ENCODE measurements around the gene ANXA6.

The ANXA6 gene

GRCh38 chr5:151075698-151076331, 81.8 kb downstream of the ANXA6 start:
- H3K4me1 ChIP-seq (ENCODE audit: control insufficient read depth, insufficient read depth, low read length) = peaks cover 2% of the 10 kb centered on the region
- H3K9me3 ChIP-seq (ENCODE audit: control insufficient read depth, insufficient read depth, low read length) = no peaks in the 10 kb centered on the region
- WGBS (ENCODE audit: insufficient coverage, insufficient read length) = no CpG with 5 or more reads among the region's 5 CpGs
- H3K27me3 ChIP-seq (ENCODE audit: control insufficient read depth, insufficient read depth, low read length) = no peaks in the 10 kb centered on the region
- H3K27ac ChIP-seq (ENCODE audit: low read length) = no peak overlapping the region
- H3K36me3 ChIP-seq (ENCODE audit: control insufficient read depth, insufficient read depth, low read length) = no peaks in the 10 kb centered on the region
- no peak for DNase-seq (ENCODE audit: low read depth, low spot score)
- H3K4me3 ChIP-seq (ENCODE audit: low read length) = no peak overlapping the region

GRCh38 chr5:151074557-151074956, 83.0 kb downstream of the ANXA6 start:
- Histone ChIP-seq H3K4me3 (ENCODE audit: low read length) (no peak overlapping the region), H3K36me3 (ENCODE audit: control insufficient read depth, insufficient read depth, low read length) (no peaks in the 10 kb centered on the region), H3K27ac (ENCODE audit: low read length) (no peak overlapping the region), H3K27me3 (ENCODE audit: control insufficient read depth, insufficient read depth, low read length) (no peaks in the 10 kb centered on the region), H3K9me3 (ENCODE audit: control insufficient read depth, insufficient read depth, low read length) (no peaks in the 10 kb centered on the region), H3K4me1 (ENCODE audit: control insufficient read depth, insufficient read depth, low read length) (no peaks in the 10 kb centered on the region)
- no peak for DNase-seq (ENCODE audit: low read depth, low spot score)
- no CpG with 5 or more reads among the region's 2 CpGs for WGBS (ENCODE audit: insufficient coverage, insufficient read length)

- H3K27me3 ChIP-seq (ENCODE audit: control insufficient read depth, insufficient read depth, low read length) = no peaks in the 10 kb centered on the region
- WGBS (ENCODE audit: insufficient coverage, insufficient read length) = no CpG with 5 or more reads among the region's 2 CpGs
- H3K27ac ChIP-seq (ENCODE audit: low read length) = no peak overlapping the region
- no peak overlapping the region for H3K4me3 ChIP-seq (ENCODE audit: low read length)
- no peaks in the 10 kb centered on the region for H3K4me1 ChIP-seq (ENCODE audit: control insufficient read depth, insufficient read depth, low read length)
- no peaks in the 10 kb centered on the region for H3K9me3 ChIP-seq (ENCODE audit: control insufficient read depth, insufficient read depth, low read length)
- DNase-seq (ENCODE audit: low read depth, low spot score) = no peak
- no peaks in the 10 kb centered on the region for H3K36me3 ChIP-seq (ENCODE audit: control insufficient read depth, insufficient read depth, low read length)
Observed at GRCh38 chr5:151073280-151073679, 84.3 kb downstream of the ANXA6 start.

GRCh38 chr5:151072630-151073025, 85.0 kb downstream of the ANXA6 start:
- no peaks in the 10 kb centered on the region for H3K27me3 ChIP-seq (ENCODE audit: control insufficient read depth, insufficient read depth, low read length)
- no peaks in the 10 kb centered on the region for H3K4me1 ChIP-seq (ENCODE audit: control insufficient read depth, insufficient read depth, low read length)
- WGBS (ENCODE audit: insufficient coverage, insufficient read length) = no CpG with 5 or more reads among the region's 5 CpGs
- H3K9me3 ChIP-seq (ENCODE audit: control insufficient read depth, insufficient read depth, low read length) = no peaks in the 10 kb centered on the region
- DNase-seq (ENCODE audit: low read depth, low spot score) = no peak
- H3K27ac ChIP-seq (ENCODE audit: low read length) = no peak overlapping the region
- H3K36me3 ChIP-seq (ENCODE audit: control insufficient read depth, insufficient read depth, low read length) = no peaks in the 10 kb centered on the region
- H3K4me3 ChIP-seq (ENCODE audit: low read length) = no peak overlapping the region

- no peak for DNase-seq (ENCODE audit: low read depth, low spot score)
- Histone ChIP-seq H3K27ac (ENCODE audit: low read length) (no peak overlapping the region), H3K27me3 (ENCODE audit: control insufficient read depth, insufficient read depth, low read length) (no peaks in the 10 kb centered on the region), H3K9me3 (ENCODE audit: control insufficient read depth, insufficient read depth, low read length) (no peaks in the 10 kb centered on the region), H3K4me1 (ENCODE audit: control insufficient read depth, insufficient read depth, low read length) (no peaks in the 10 kb centered on the region), H3K36me3 (ENCODE audit: control insufficient read depth, insufficient read depth, low read length) (no peaks in the 10 kb centered on the region), H3K4me3 (ENCODE audit: low read length) (no peak overlapping the region)
- WGBS (ENCODE audit: insufficient coverage, insufficient read length) = no CpG with 5 or more reads among the region's 10 CpGs
Observed at GRCh38 chr5:151071848-151072629, 85.5 kb downstream of the ANXA6 start.

- Histone ChIP-seq H3K9me3 (ENCODE audit: control insufficient read depth, insufficient read depth, low read length) (no peaks in the 10 kb centered on the region), H3K4me1 (ENCODE audit: control insufficient read depth, insufficient read depth, low read length) (no peaks in the 10 kb centered on the region), H3K4me3 (ENCODE audit: low read length) (no peak overlapping the region), H3K27ac (ENCODE audit: low read length) (no peak overlapping the region), H3K27me3 (ENCODE audit: control insufficient read depth, insufficient read depth, low read length) (no peaks in the 10 kb centered on the region), H3K36me3 (ENCODE audit: control insufficient read depth, insufficient read depth, low read length) (no peaks in the 10 kb centered on the region)
- WGBS (ENCODE audit: insufficient coverage, insufficient read length) = no CpG with 5 or more reads among the region's 4 CpGs
- no peak for DNase-seq (ENCODE audit: low read depth, low spot score)
Observed at GRCh38 chr5:151071021-151071420, 86.6 kb downstream of the ANXA6 start.

GRCh38 chr5:151070449-151070848, 87.1 kb downstream of the ANXA6 start:
- no peaks in the 10 kb centered on the region for H3K9me3 ChIP-seq (ENCODE audit: control insufficient read depth, insufficient read depth, low read length)
- WGBS (ENCODE audit: insufficient coverage, insufficient read length) = no CpG with 5 or more reads among the region's 2 CpGs
- no peaks in the 10 kb centered on the region for H3K27me3 ChIP-seq (ENCODE audit: control insufficient read depth, insufficient read depth, low read length)
- no peak for DNase-seq (ENCODE audit: low read depth, low spot score)
- no peak overlapping the region for H3K27ac ChIP-seq (ENCODE audit: low read length)
- H3K4me3 ChIP-seq (ENCODE audit: low read length) = no peak overlapping the region
- H3K4me1 ChIP-seq (ENCODE audit: control insufficient read depth, insufficient read depth, low read length) = no peaks in the 10 kb centered on the region
- H3K36me3 ChIP-seq (ENCODE audit: control insufficient read depth, insufficient read depth, low read length) = no peaks in the 10 kb centered on the region

- H3K36me3 ChIP-seq (ENCODE audit: control insufficient read depth, insufficient read depth, low read length) = no peaks in the 10 kb centered on the region
- H3K9me3 ChIP-seq (ENCODE audit: control insufficient read depth, insufficient read depth, low read length) = no peaks in the 10 kb centered on the region
- no peak overlapping the region for H3K27ac ChIP-seq (ENCODE audit: low read length)
- no peak for DNase-seq (ENCODE audit: low read depth, low spot score)
- no peaks in the 10 kb centered on the region for H3K4me1 ChIP-seq (ENCODE audit: control insufficient read depth, insufficient read depth, low read length)
- WGBS (ENCODE audit: insufficient coverage, insufficient read length) = no CpG with 5 or more reads among the region's 12 CpGs
- H3K4me3 ChIP-seq (ENCODE audit: low read length) = no peak overlapping the region
- H3K27me3 ChIP-seq (ENCODE audit: control insufficient read depth, insufficient read depth, low read length) = no peaks in the 10 kb centered on the region
Observed at GRCh38 chr5:151068433-151069197, 89.0 kb downstream of the ANXA6 start.

- WGBS (ENCODE audit: insufficient coverage, insufficient read length) = no CpG with 5 or more reads among the region's 14 CpGs
- H3K4me1 ChIP-seq (ENCODE audit: control insufficient read depth, insufficient read depth, low read length) = no peaks in the 10 kb centered on the region
- no peaks in the 10 kb centered on the region for H3K9me3 ChIP-seq (ENCODE audit: control insufficient read depth, insufficient read depth, low read length)
- H3K27ac ChIP-seq (ENCODE audit: low read length) = no peak overlapping the region
- no peaks in the 10 kb centered on the region for H3K27me3 ChIP-seq (ENCODE audit: control insufficient read depth, insufficient read depth, low read length)
- no peak for DNase-seq (ENCODE audit: low read depth, low spot score)
- H3K36me3 ChIP-seq (ENCODE audit: control insufficient read depth, insufficient read depth, low read length) = no peaks in the 10 kb centered on the region
- H3K4me3 ChIP-seq (ENCODE audit: low read length) = no peak overlapping the region
Observed at GRCh38 chr5:151067632-151068432, 89.7 kb downstream of the ANXA6 start.

GRCh38 chr5:151066920-151067319, 90.7 kb downstream of the ANXA6 start:
- Histone ChIP-seq H3K27me3 (ENCODE audit: control insufficient read depth, insufficient read depth, low read length) (no peaks in the 10 kb centered on the region), H3K27ac (ENCODE audit: low read length) (no peak overlapping the region), H3K36me3 (ENCODE audit: control insufficient read depth, insufficient read depth, low read length) (no peaks in the 10 kb centered on the region), H3K4me1 (ENCODE audit: control insufficient read depth, insufficient read depth, low read length) (no peaks in the 10 kb centered on the region), H3K4me3 (ENCODE audit: low read length) (no peak overlapping the region), H3K9me3 (ENCODE audit: control insufficient read depth, insufficient read depth, low read length) (no peaks in the 10 kb centered on the region)
- no peak for DNase-seq (ENCODE audit: low read depth, low spot score)
- whole genome bisulfite sequencing (ENCODE audit: insufficient coverage, insufficient read length) = no CpG with 5 or more reads among the region's 6 CpGs
